DND-41 (cell line): ENCODE results near the gene NUDCD3.

Experiments
- ATAC-seq: fragments of 200-7000 bp; cut with Tn5 transposase; 3 replicates; pipeline ENCODE4 v1.9.1; 2021; ENCODE audit warnings: low read depth; ENCODE audit not compliant: insufficient read depth
- DNase-seq: peaks from one replicate; pipeline ENCODE4 v3.0.0-alpha.2; 2020
- H2AFZ ChIP-seq: 2 replicates; pipeline ENCODE4 v1.6.0; 2012; ENCODE audit warnings: low read depth, low read length
- H3K27ac ChIP-seq: 2 replicates; pipeline ENCODE4 v1.5.1; 2012; ENCODE audit warnings: low read length, inconsistent platforms
- H3K27me3 ChIP-seq: fragments of 200-600 bp; sonication (generic); 2 replicates; pipeline ENCODE4 v1.6.0; 2012; ENCODE audit warnings: low read length, mild to moderate bottlenecking, inconsistent platforms; ENCODE audit not compliant: insufficient read depth, poor library complexity
- H3K36me3 ChIP-seq: 2 replicates; pipeline ENCODE4 v1.5.1; 2012; ENCODE audit warnings: low read length, inconsistent platforms; ENCODE audit not compliant: insufficient read depth
- H3K4me1 ChIP-seq: 2 replicates; pipeline ENCODE4 v1.5.1; 2012; ENCODE audit warnings: mild to moderate bottlenecking, low read length; ENCODE audit not compliant: insufficient read depth
- H3K4me2 ChIP-seq: 2 replicates; pipeline ENCODE4 v1.6.0; 2012; ENCODE audit warnings: mild to moderate bottlenecking, moderate library complexity, low read length, inconsistent platforms; ENCODE audit not compliant: insufficient read depth
- H3K4me3 ChIP-seq, 2 experiments: fragments of 200-600 bp in 1 of 2; shearing (Covaris generic) in 1 of 2; 2 replicates each; pipeline ENCODE4 v1.5.1; 2012 to 2016; ENCODE audit warnings: inconsistent platforms in 2 of 2, low read length in 2 of 2, mild to moderate bottlenecking in 2 of 2, low read depth in 1 of 2, moderate library complexity in 1 of 2
- H3K79me2 ChIP-seq: 2 replicates; pipeline ENCODE4 v1.6.0; 2012; ENCODE audit warnings: low read length, inconsistent platforms; ENCODE audit not compliant: insufficient read depth
- H3K9ac ChIP-seq: 2 replicates; pipeline ENCODE4 v1.6.0; 2012; ENCODE audit warnings: low read depth, mild to moderate bottlenecking, inconsistent platforms, low read length, moderate library complexity
- H3K9me3 ChIP-seq: 2 replicates; pipeline ENCODE4 v1.5.1; 2012; ENCODE audit warnings: low read length, moderate library complexity, mild to moderate bottlenecking, inconsistent platforms; ENCODE audit not compliant: insufficient read depth, severe bottlenecking
- H4K20me1 ChIP-seq: 2 replicates; pipeline ENCODE4 v1.6.0; 2012; ENCODE audit warnings: low read length; ENCODE audit not compliant: insufficient read depth
- CTCF ChIP-seq: IDR thresholded peaks from 2 replicates; pipeline ENCODE4 v1.5.1; 2012; ENCODE audit warnings: borderline replicate concordance, low read length, moderate library complexity, mild to moderate bottlenecking; ENCODE audit not compliant: poor library complexity, severe bottlenecking; ENCODE audit errors: extremely low read depth
- EZH2 ChIP-seq: IDR thresholded peaks from 3 replicates; pipeline ENCODE4 v1.6.1; 2012; ENCODE audit warnings: borderline replicate concordance, low read depth, mild to moderate bottlenecking, moderate library complexity, low read length, inconsistent platforms; ENCODE audit not compliant: severe bottlenecking

NUDCD3 gene

GRCh38 chr7:44394636-44395035 is 95.8 kb downstream of the NUDCD3 start:
- H4K20me1 ChIP-seq: peaks cover 16% of the 10 kb centered on the region
- no peaks in the 10 kb centered on the region for H3K9me3 ChIP-seq
- H3K79me2 ChIP-seq: no peaks in the 10 kb centered on the region
- peaks cover 49% of the 10 kb centered on the region for H3K36me3 ChIP-seq
- no peaks in the 10 kb centered on the region for H3K27me3 ChIP-seq
- H3K27ac ChIP-seq: no peak overlapping the region
- H3K4me1 ChIP-seq: no peaks in the 10 kb centered on the region
- no peak overlapping the region for H3K9ac ChIP-seq
- DNase-seq (no peak), ATAC-seq (no peak)
- no peak overlapping the region for H2AFZ ChIP-seq
- TF ChIP-seq EZH2: no peak
- no peak for TF ChIP-seq CTCF
- no peak overlapping the region for H3K4me2 ChIP-seq
- H3K4me3 ChIP-seq: no peak overlapping the region

GRCh38 chr7:44394112-44394447 is 96.4 kb downstream of the NUDCD3 start:
- no peak overlapping the region for H2AFZ ChIP-seq
- peaks cover 55% of the 10 kb centered on the region for H3K36me3 ChIP-seq
- ATAC-seq: no peak

GRCh38 chr7:44393238-44394111 is 97.0 kb downstream of the NUDCD3 start:
- Histone ChIP-seq H3K4me3 (no peak overlapping the region), H3K9me3 (no peaks in the 10 kb centered on the region), H3K79me2 (no peaks in the 10 kb centered on the region), H3K27me3 (no peaks in the 10 kb centered on the region), H3K4me1 (no peaks in the 10 kb centered on the region), H3K36me3 (peaks cover 58% of the 10 kb centered on the region), H3K9ac (no peak overlapping the region), H3K4me2 (no peak overlapping the region), H2AFZ (no peak overlapping the region), H3K27ac (no peak overlapping the region), H4K20me1 (peaks cover 16% of the 10 kb centered on the region)
- ATAC-seq: no peak
- no peak for TF ChIP-seq EZH2
- TF ChIP-seq CTCF: no peak
- DNase-seq: no peak

More at GRCh38 chr7:44394112-44394447, 96.4 kb downstream of the NUDCD3 start:
- H3K9me3 ChIP-seq: no peaks in the 10 kb centered on the region
- no peak for DNase-seq
- H3K27me3 ChIP-seq: no peaks in the 10 kb centered on the region
- H4K20me1 ChIP-seq: peaks cover 16% of the 10 kb centered on the region
- H3K9ac ChIP-seq: no peak overlapping the region
- H3K79me2 ChIP-seq: no peaks in the 10 kb centered on the region
- H3K4me3 ChIP-seq: no peak overlapping the region
- TF ChIP-seq CTCF (no peak), EZH2 (no peak)
- H3K27ac ChIP-seq: no peak overlapping the region
- H3K4me2 ChIP-seq: no peak overlapping the region
- H3K4me1 ChIP-seq: no peaks in the 10 kb centered on the region
